Natural killer cell treated with Interleukin-12 subunit alpha and Interleukin-12 subunit beta and Interleukin-15 and Interleukin-18, amount 100 ng/mL, for 72 hours (primary cell): ENCODE results near the gene SUCLG2. TPM values are rescaled to one million over a fixed set of nuclear protein-coding genes. Genes with fewer than 3 reads are reported as not detected.
A peak's percentile ranks its signal among the peaks of the same experiment; 100 is the strongest.

Experiments
- ATAC-seq, 2 donors: fragments of 150-1000 bp; cut with Tn5 transposase in 1 of 2; sonication (Bioruptor Pico), chemical (Tn5 transposase) in 1 of 2; 2 replicates each; pipeline ENCODE4 v1.10.0; 2021
- DNase-seq: peaks from one replicate; pipeline ENCODE4 v3.0.0; 2022; ENCODE audit warnings: low spot score
- H3K27ac Mint-ChIP-seq, 2 donors: 1 replicate in 1 of 2; 2 replicates in 1 of 2; pipeline ENCODE4 v1.8.0; 2022; ENCODE audit warnings: mixed read lengths in 2 of 2, mild to moderate bottlenecking in 1 of 2, moderate library complexity in 1 of 2
- H3K27me3 Mint-ChIP-seq, 2 donors: 1 replicate in 1 of 2; 2 replicates in 1 of 2; pipeline ENCODE4 v1.8.0; 2022; ENCODE audit warnings: mixed read lengths in 2 of 2
- H3K36me3 Mint-ChIP-seq: one replicate; pipeline ENCODE4 v1.8.0; 2022; ENCODE audit warnings: mixed read lengths
- H3K4me1 Mint-ChIP-seq, 2 donors: 1 replicate in 1 of 2; 2 replicates in 1 of 2; pipeline ENCODE4 v1.8.0; 2022; ENCODE audit warnings: low read depth in 2 of 2, mixed read lengths in 2 of 2, mild to moderate bottlenecking in 1 of 2
- H3K4me3 Mint-ChIP-seq: one replicate; pipeline ENCODE4 v1.8.0; 2022; ENCODE audit warnings: mixed read lengths
- H3K9me3 Mint-ChIP-seq: 2 replicates; pipeline ENCODE4 v1.8.0; 2022; ENCODE audit warnings: mixed read lengths
- total RNA-seq, 2 donors: library from RNA; stranded (reverse); gene quantifications; one replicate each; pipeline ENCODE4 v1.2.3, GENCODE V29; 2022

SUCLG2 gene, protein sequence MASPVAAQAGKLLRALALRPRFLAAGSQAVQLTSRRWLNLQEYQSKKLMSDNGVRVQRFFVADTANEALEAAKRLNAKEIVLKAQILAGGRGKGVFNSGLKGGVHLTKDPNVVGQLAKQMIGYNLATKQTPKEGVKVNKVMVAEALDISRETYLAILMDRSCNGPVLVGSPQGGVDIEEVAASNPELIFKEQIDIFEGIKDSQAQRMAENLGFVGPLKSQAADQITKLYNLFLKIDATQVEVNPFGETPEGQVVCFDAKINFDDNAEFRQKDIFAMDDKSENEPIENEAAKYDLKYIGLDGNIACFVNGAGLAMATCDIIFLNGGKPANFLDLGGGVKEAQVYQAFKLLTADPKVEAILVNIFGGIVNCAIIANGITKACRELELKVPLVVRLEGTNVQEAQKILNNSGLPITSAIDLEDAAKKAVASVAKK
- total RNA-seq = 10 to 100 TPM; 18.9 to 28.2 TPM

DNA sequence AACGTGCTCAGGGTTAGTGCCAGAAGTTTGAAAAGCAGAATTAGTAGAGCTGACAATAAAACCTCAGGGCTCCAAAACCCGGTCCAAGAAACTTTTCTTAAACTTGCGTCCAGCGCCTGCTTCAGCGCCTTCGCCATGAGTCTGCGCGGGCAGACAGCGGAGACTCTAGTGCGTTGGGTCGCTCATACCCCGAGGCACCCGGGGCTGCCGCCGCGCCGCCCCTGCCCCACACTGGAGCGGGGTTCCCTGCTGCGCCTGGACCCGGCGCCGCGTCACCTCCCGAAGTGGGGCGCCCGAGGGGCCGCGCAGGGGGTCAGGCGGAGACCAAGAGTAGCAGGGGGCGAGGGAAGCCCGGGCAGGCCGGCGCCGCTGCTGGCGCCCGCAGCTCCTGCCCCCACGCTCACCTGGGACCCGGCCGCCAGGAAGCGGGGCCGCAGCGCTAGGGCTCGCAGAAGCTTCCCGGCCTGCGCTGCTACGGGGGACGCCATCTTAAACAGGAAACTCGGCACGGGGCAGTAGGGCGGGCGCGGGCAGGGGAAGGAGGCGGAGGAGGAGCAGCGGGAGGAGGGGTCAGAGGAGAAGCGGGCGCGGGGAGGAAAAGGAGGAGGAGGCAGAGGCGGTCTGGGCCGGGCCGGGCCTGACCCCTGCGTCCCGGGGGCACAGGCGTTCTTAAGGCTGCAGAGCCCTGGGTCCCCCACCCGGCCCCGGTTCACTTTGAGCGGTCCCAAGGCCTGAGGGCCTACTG is at the start of gene SUCLG2:
Gene SUCLG2, minus strand, starts transcription at position 514 of the 745 bp plus-strand sequence. Its CDS starts 26 bp downstream, at position 488.
- DNase-seq (peak; percentile 90), ATAC-seq (peak; percentile 82 to 89)
- Mint-ChIP-seq H3K36me3 (peaks cover 25% of the 10 kb centered on the region), H3K9me3 (peaks cover 3% of the 10 kb centered on the region), H3K4me3 (peak within 1 kb of the TSS; percentile 80), H3K4me1 (peaks cover 40 to 49% of the 10 kb centered on the region in 2 donors), H3K27me3 (peaks cover 0 to 3% of the 10 kb centered on the region in 2 donors), H3K27ac (peak within 1 kb of the TSS; percentile 53 to 84)

DNA sequence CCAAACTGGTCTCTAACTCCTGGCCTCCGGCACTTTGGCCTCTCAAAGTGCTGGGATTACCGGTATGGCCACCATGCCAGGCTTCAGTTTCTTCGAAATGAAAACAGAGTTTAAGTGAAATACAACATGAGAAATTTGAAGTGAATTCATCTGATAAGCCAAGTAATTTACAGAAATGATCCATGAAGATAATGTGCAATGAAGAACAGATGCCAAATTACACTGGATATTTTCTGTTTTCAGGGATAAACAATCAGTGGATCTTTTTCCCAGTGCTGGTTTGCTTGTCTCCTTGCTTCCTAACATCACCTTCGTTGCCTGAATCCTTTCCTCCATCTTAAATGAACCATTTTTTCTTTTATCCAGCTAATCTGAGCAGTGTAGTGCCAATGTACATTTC is 46.2 kb upstream of the SUCLG2 start:
- Mint-ChIP-seq H3K27me3 (peaks cover 5 to 13% of the 10 kb centered on the region in 2 donors), H3K27ac (no peak overlapping the region), H3K4me3 (no peak overlapping the region), H3K9me3 (no peaks in the 10 kb centered on the region), H3K4me1 (no peaks in the 10 kb centered on the region), H3K36me3 (no peaks in the 10 kb centered on the region)
- DNase-seq (no peak), ATAC-seq (no peak)

GRCh38 chr3:67699882-67700281 is 45.5 kb upstream of the SUCLG2 start:
- no peaks in the 10 kb centered on the region for H3K36me3 Mint-ChIP-seq
- H3K9me3 Mint-ChIP-seq = no peaks in the 10 kb centered on the region
- no peak for ATAC-seq
- H3K4me1 Mint-ChIP-seq = no peaks in the 10 kb centered on the region
- no peak overlapping the region for H3K4me3 Mint-ChIP-seq
- no peak for DNase-seq
- H3K27me3 Mint-ChIP-seq = peaks cover 5 to 13% of the 10 kb centered on the region in 2 donors
- no peak overlapping the region for H3K27ac Mint-ChIP-seq

- Mint-ChIP-seq H3K4me3 (no peak overlapping the region), H3K27me3 (peaks cover 13 to 21% of the 10 kb centered on the region in 2 donors), H3K9me3 (no peaks in the 10 kb centered on the region), H3K4me1 (no peaks in the 10 kb centered on the region), H3K36me3 (peaks cover 12% of the 10 kb centered on the region), H3K27ac (no peak overlapping the region)
- ATAC-seq (no peak), DNase-seq (no peak)
These were observed 38.2 kb upstream of the SUCLG2 start for GRCh38 chr3:67692621-67693020.

- Mint-ChIP-seq H3K27ac (no peak overlapping the region), H3K4me3 (no peak overlapping the region), H3K27me3 (peaks cover 13 to 21% of the 10 kb centered on the region in 2 donors), H3K9me3 (no peaks in the 10 kb centered on the region), H3K4me1 (no peaks in the 10 kb centered on the region), H3K36me3 (peaks cover 12% of the 10 kb centered on the region)
- ATAC-seq (no peak), DNase-seq (no peak)
These were observed 37.5 kb upstream of the SUCLG2 start for GRCh38 chr3:67691926-67692325.

DNA sequence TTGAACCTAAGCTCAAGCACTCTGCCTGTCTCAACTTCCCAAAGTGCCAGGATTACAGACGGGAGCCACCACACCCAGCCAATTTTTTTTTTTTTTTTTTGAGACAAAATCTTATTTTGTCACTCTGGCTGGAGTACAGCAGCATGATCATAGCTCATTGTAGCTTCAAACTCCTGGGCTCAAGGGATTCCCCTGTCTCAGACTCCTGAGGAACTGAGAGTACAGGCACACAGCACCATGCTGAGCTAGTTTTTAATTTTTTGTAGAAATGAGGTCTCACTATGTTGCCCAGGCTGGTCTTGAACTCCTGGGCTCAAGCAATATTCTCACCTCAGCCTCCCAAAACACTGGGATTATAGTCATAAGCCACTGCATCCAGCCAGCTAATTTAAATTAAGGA is 36.8 kb upstream of the SUCLG2 start:
- no peaks in the 10 kb centered on the region for H3K9me3 Mint-ChIP-seq
- peaks cover 0 to 3% of the 10 kb centered on the region in 2 donors for H3K4me1 Mint-ChIP-seq
- peaks cover 13 to 19% of the 10 kb centered on the region in 2 donors for H3K27me3 Mint-ChIP-seq
- ATAC-seq = no peak
- no peak for DNase-seq
- H3K27ac Mint-ChIP-seq = no peak overlapping the region
- H3K4me3 Mint-ChIP-seq = no peak overlapping the region
- H3K36me3 Mint-ChIP-seq = peaks cover 12% of the 10 kb centered on the region

DNA sequence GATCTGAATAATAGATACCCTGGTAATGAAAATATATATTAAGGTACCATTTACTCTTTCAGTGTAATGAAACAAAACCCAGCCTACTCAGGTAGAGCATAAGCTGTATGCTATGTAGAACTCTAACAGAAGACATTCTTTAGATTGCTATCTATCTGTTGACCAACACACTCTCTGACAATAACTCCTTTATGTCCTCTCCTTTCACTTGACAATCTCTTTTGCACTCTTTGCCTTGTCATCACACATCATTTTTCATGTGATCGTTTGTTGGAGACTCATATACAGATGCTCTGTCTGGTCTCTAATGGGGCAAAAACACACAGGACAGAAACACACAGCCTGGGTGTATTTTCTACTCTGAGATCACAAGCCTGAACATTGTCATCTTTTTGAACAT is 35.4 kb upstream of the SUCLG2 start:
- DNase-seq (no peak), ATAC-seq (no peak)
- Mint-ChIP-seq H3K27me3 (peaks cover 13 to 19% of the 10 kb centered on the region in 2 donors), H3K36me3 (peaks cover 11% of the 10 kb centered on the region), H3K27ac (no peak overlapping the region), H3K9me3 (no peaks in the 10 kb centered on the region), H3K4me1 (peaks cover 8 to 13% of the 10 kb centered on the region in 2 donors), H3K4me3 (no peak overlapping the region)

DNA sequence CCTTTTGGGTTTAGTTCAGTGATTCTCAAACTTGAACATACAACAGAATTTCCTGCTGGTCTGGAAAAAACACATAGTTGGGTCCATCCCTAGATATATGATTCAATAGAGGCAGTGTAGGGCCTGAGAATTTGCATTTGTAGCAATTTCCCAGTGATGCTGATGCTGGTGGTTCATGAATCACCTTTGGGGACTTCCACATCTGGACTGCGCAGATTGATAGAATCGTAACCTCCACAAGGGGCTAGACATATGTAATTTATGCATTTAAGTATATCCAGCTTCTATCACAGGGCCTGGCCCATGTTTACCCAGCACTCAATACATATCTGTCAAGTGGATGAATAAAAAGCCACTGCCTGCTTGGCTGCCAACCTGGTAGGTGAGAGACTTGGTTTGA is 33.8 kb upstream of the SUCLG2 start:
- Mint-ChIP-seq H3K27ac (no peak overlapping the region), H3K36me3 (peaks cover 7% of the 10 kb centered on the region), H3K4me3 (no peak overlapping the region), H3K27me3 (peaks cover 13 to 16% of the 10 kb centered on the region in 2 donors), H3K4me1 (peaks cover 13% of the 10 kb centered on the region in 2 donors), H3K9me3 (no peaks in the 10 kb centered on the region)
- DNase-seq (no peak), ATAC-seq (no peak)

DNA sequence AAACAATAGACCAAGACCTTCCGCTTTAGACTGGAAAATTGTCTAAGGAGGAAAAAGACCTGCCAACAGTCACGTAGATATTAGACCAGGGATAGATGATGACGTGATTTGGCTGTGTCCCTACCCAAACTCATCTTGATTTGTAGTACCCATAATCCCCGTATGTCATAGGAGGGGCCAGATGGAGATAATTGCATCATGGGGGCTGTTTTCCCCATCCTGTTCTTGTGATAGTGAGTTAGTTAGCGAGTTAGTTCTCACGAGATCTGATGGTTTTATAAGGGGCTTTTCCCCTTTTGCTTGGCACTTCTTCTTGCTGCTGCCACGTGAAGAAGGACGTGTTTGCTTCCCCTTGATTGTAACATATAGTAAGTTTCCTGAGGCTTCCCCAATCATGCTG is 31.7 kb upstream of the SUCLG2 start:
- H3K27me3 Mint-ChIP-seq = peaks cover 4 to 7% of the 10 kb centered on the region in 2 donors
- H3K4me3 Mint-ChIP-seq = no peak overlapping the region
- no peak for DNase-seq
- peak overlapping the region in 1 of 2 donors; percentile 57 for H3K27ac Mint-ChIP-seq
- no peak for ATAC-seq
- H3K9me3 Mint-ChIP-seq = no peaks in the 10 kb centered on the region
- peaks cover 7% of the 10 kb centered on the region for H3K36me3 Mint-ChIP-seq
- peaks cover 13 to 15% of the 10 kb centered on the region in 2 donors for H3K4me1 Mint-ChIP-seq

DNA sequence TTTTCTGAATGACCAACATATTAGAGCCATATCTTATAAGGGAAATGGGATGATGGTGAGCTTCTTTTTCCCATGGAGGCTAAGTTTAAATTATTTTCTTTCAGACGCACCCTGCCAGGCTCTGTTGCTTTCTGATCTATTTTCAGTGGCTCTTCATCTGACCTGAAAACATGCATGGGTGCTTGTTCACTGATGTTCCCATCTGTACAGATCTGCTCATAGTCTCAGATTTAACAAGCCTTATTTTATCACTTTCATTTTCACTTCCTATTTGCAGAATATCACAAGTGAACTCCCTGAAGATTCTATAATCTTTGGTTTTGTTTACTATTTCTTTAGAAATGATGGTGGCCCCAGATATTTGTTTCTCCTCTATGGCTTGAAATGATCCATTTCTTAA is 31.1 kb upstream of the SUCLG2 start:
- peak overlapping the region in 1 of 2 donors; percentile 57 for H3K27ac Mint-ChIP-seq
- no peaks in the 10 kb centered on the region for H3K9me3 Mint-ChIP-seq
- peak overlapping the region; percentile 38 for H3K4me3 Mint-ChIP-seq
- ATAC-seq (peak; percentile 56 to 62), DNase-seq (no peak)
- H3K4me1 Mint-ChIP-seq = peaks cover 13 to 15% of the 10 kb centered on the region in 2 donors
- peaks cover 4 to 6% of the 10 kb centered on the region in 2 donors for H3K27me3 Mint-ChIP-seq
- peaks cover 6% of the 10 kb centered on the region for H3K36me3 Mint-ChIP-seq

GRCh38 chr3:67684211-67684610 is 29.8 kb upstream of the SUCLG2 start:
- H3K4me3 Mint-ChIP-seq = no peak overlapping the region
- ATAC-seq (no peak), DNase-seq (no peak)
- no peaks in the 10 kb centered on the region for H3K9me3 Mint-ChIP-seq
- no peaks in the 10 kb centered on the region for H3K36me3 Mint-ChIP-seq
- H3K27ac Mint-ChIP-seq = no peak overlapping the region
- peaks cover 14 to 16% of the 10 kb centered on the region in 2 donors for H3K4me1 Mint-ChIP-seq
- H3K27me3 Mint-ChIP-seq = peaks cover 0 to under 1% of the 10 kb centered on the region in 2 donors

GRCh38 chr3:67683522-67683921 is 29.1 kb upstream of the SUCLG2 start:
- H3K27ac Mint-ChIP-seq = no peak overlapping the region

GRCh38 chr3:67678665-67679064 is 24.3 kb upstream of the SUCLG2 start:
- DNase-seq (no peak), ATAC-seq (no peak)
- no peak overlapping the region for H3K4me3 Mint-ChIP-seq
- H3K27ac Mint-ChIP-seq = no peak overlapping the region
- H3K27me3 Mint-ChIP-seq = peaks cover 0 to 11% of the 10 kb centered on the region in 2 donors
- peaks cover 6% of the 10 kb centered on the region for H3K36me3 Mint-ChIP-seq
- peaks cover 16 to 26% of the 10 kb centered on the region in 2 donors for H3K4me1 Mint-ChIP-seq
- no peaks in the 10 kb centered on the region for H3K9me3 Mint-ChIP-seq

More at GRCh38 chr3:67683522-67683921, 29.1 kb upstream of the SUCLG2 start:
- no peak overlapping the region for H3K4me3 Mint-ChIP-seq
- peaks cover 20 to 23% of the 10 kb centered on the region in 2 donors for H3K4me1 Mint-ChIP-seq
- ATAC-seq = no peak
- H3K27me3 Mint-ChIP-seq = peaks cover 0 to 5% of the 10 kb centered on the region in 2 donors
- no peaks in the 10 kb centered on the region for H3K36me3 Mint-ChIP-seq
- H3K9me3 Mint-ChIP-seq = no peaks in the 10 kb centered on the region
- no peak for DNase-seq

DNA sequence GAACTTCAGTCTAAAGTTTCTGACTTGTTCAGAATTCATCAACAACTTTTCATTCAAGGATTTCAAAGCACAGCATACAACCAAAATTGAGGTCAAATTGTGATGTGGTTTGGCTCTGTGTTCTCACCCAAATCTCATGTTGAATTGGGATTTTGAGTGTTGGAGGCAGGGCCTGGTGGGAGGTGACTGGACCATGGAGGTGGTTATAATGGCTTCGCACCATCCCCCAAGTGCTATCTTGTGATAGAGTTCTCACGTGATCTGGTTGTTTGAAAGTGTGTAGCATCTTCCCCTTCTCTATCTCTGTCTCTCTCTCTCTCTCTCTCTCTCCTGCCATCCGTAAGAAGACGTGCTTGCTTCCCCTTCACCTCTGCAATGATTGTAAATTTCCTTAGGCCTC is 19.6 kb upstream of the SUCLG2 start:
- peaks cover 6% of the 10 kb centered on the region for H3K36me3 Mint-ChIP-seq
- peaks cover 13 to 21% of the 10 kb centered on the region in 2 donors for H3K4me1 Mint-ChIP-seq
- H3K9me3 Mint-ChIP-seq = no peaks in the 10 kb centered on the region
- peak overlapping the region; percentile 59 for H3K4me3 Mint-ChIP-seq
- peaks cover 0 to 8% of the 10 kb centered on the region in 2 donors for H3K27me3 Mint-ChIP-seq
- DNase-seq (no peak), ATAC-seq (peak; percentile 61 to 76)
- H3K27ac Mint-ChIP-seq = peak overlapping the region in 1 of 2 donors; percentile 10
